Measurements from ENCODE around the gene HTR3A. TPM values are rescaled to one million over a fixed set of nuclear protein-coding genes. Genes with fewer than 3 reads are reported as not detected.

HTR3A gene
- total and polyA plus RNA-seq, 2 experiments from 2014 or later: 5.8 to 8.1 TPM

DNA sequence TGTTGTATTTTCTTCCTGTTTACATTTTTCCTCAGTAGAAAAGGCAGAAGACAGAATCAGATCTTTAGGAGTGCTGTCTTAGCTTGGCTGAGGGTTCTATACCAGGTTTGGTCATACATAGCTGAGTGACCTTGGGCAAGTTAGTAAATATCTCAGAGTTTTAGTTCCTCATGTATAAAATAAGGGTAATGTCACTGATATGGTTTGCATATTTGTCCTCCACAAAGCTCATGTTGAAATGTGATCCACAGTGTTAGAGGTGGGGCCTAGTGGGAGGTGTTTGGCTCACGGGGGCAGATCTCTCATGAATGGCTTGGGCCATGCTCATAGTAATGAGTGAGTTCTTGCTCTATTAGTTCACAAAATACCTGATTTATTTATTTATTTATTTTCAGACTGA is 7.5 kb upstream of the HTR3A start:
- H4K20me1 ChIP-seq (replicated peaks; ENCODE audit: insufficient read depth): no peaks in the 10 kb centered on the region
- no peak overlapping the region for H3K4me2 ChIP-seq
- Mint-ChIP-seq H3K27ac (no peak overlapping the region), H3K36me3 (ENCODE audit: low read depth) (no peaks in the 10 kb centered on the region), H3K9me3 (no peaks in the 10 kb centered on the region), H3K4me3 (no peak overlapping the region), H3K4me1 (peaks cover 8% of the 10 kb centered on the region), H3K27me3 (ENCODE audit: insufficient read depth, low read depth, poor library complexity) (peaks cover 6% of the 10 kb centered on the region)
- H3F3A ChIP-seq (replicated peaks; ENCODE audit: low read depth): no peaks in the 10 kb centered on the region
- H3K4me1 ChIP-seq (ENCODE audit: insufficient read depth): no peaks in the 10 kb centered on the region
- H3K27ac ChIP-seq (ENCODE audit: low read depth): no peak overlapping the region
- ATAC-seq: no peak
- no peaks in the 10 kb centered on the region for H3K27me3 ChIP-seq (ENCODE audit: insufficient read depth)
- TF ChIP-seq NANOG (IDR thresholded peaks at IDR 0.05; ENCODE audit: borderline replicate concordance): no peak
- TF ChIP-seq ZNF331 (CRISPR knock-in tag; IDR thresholded peaks at IDR 0.05; ENCODE audit: low read depth): no peak
- TF ChIP-seq, protein P1, sequence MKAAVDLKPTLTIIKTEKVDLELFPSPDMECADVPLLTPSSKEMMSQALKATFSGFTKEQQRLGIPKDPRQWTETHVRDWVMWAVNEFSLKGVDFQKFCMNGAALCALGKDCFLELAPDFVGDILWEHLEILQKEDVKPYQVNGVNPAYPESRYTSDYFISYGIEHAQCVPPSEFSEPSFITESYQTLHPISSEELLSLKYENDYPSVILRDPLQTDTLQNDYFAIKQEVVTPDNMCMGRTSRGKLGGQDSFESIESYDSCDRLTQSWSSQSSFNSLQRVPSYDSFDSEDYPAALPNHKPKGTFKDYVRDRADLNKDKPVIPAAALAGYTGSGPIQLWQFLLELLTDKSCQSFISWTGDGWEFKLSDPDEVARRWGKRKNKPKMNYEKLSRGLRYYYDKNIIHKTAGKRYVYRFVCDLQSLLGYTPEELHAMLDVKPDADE (IDR thresholded peaks at IDR 0.05): no peak
- TF ChIP-seq, protein P2, sequence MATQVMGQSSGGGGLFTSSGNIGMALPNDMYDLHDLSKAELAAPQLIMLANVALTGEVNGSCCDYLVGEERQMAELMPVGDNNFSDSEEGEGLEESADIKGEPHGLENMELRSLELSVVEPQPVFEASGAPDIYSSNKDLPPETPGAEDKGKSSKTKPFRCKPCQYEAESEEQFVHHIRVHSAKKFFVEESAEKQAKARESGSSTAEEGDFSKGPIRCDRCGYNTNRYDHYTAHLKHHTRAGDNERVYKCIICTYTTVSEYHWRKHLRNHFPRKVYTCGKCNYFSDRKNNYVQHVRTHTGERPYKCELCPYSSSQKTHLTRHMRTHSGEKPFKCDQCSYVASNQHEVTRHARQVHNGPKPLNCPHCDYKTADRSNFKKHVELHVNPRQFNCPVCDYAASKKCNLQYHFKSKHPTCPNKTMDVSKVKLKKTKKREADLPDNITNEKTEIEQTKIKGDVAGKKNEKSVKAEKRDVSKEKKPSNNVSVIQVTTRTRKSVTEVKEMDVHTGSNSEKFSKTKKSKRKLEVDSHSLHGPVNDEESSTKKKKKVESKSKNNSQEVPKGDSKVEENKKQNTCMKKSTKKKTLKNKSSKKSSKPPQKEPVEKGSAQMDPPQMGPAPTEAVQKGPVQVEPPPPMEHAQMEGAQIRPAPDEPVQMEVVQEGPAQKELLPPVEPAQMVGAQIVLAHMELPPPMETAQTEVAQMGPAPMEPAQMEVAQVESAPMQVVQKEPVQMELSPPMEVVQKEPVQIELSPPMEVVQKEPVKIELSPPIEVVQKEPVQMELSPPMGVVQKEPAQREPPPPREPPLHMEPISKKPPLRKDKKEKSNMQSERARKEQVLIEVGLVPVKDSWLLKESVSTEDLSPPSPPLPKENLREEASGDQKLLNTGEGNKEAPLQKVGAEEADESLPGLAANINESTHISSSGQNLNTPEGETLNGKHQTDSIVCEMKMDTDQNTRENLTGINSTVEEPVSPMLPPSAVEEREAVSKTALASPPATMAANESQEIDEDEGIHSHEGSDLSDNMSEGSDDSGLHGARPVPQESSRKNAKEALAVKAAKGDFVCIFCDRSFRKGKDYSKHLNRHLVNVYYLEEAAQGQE (IDR thresholded peaks at IDR 0.05; ENCODE audit: unreplicated experiment): no peak
- TF ChIP-seq, protein P3, sequence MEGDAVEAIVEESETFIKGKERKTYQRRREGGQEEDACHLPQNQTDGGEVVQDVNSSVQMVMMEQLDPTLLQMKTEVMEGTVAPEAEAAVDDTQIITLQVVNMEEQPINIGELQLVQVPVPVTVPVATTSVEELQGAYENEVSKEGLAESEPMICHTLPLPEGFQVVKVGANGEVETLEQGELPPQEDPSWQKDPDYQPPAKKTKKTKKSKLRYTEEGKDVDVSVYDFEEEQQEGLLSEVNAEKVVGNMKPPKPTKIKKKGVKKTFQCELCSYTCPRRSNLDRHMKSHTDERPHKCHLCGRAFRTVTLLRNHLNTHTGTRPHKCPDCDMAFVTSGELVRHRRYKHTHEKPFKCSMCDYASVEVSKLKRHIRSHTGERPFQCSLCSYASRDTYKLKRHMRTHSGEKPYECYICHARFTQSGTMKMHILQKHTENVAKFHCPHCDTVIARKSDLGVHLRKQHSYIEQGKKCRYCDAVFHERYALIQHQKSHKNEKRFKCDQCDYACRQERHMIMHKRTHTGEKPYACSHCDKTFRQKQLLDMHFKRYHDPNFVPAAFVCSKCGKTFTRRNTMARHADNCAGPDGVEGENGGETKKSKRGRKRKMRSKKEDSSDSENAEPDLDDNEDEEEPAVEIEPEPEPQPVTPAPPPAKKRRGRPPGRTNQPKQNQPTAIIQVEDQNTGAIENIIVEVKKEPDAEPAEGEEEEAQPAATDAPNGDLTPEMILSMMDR (conservative IDR thresholded peaks at IDR 0.05; ENCODE audit: low read depth in 2 of 2): no peak
- TF ChIP-seq, protein P4, sequence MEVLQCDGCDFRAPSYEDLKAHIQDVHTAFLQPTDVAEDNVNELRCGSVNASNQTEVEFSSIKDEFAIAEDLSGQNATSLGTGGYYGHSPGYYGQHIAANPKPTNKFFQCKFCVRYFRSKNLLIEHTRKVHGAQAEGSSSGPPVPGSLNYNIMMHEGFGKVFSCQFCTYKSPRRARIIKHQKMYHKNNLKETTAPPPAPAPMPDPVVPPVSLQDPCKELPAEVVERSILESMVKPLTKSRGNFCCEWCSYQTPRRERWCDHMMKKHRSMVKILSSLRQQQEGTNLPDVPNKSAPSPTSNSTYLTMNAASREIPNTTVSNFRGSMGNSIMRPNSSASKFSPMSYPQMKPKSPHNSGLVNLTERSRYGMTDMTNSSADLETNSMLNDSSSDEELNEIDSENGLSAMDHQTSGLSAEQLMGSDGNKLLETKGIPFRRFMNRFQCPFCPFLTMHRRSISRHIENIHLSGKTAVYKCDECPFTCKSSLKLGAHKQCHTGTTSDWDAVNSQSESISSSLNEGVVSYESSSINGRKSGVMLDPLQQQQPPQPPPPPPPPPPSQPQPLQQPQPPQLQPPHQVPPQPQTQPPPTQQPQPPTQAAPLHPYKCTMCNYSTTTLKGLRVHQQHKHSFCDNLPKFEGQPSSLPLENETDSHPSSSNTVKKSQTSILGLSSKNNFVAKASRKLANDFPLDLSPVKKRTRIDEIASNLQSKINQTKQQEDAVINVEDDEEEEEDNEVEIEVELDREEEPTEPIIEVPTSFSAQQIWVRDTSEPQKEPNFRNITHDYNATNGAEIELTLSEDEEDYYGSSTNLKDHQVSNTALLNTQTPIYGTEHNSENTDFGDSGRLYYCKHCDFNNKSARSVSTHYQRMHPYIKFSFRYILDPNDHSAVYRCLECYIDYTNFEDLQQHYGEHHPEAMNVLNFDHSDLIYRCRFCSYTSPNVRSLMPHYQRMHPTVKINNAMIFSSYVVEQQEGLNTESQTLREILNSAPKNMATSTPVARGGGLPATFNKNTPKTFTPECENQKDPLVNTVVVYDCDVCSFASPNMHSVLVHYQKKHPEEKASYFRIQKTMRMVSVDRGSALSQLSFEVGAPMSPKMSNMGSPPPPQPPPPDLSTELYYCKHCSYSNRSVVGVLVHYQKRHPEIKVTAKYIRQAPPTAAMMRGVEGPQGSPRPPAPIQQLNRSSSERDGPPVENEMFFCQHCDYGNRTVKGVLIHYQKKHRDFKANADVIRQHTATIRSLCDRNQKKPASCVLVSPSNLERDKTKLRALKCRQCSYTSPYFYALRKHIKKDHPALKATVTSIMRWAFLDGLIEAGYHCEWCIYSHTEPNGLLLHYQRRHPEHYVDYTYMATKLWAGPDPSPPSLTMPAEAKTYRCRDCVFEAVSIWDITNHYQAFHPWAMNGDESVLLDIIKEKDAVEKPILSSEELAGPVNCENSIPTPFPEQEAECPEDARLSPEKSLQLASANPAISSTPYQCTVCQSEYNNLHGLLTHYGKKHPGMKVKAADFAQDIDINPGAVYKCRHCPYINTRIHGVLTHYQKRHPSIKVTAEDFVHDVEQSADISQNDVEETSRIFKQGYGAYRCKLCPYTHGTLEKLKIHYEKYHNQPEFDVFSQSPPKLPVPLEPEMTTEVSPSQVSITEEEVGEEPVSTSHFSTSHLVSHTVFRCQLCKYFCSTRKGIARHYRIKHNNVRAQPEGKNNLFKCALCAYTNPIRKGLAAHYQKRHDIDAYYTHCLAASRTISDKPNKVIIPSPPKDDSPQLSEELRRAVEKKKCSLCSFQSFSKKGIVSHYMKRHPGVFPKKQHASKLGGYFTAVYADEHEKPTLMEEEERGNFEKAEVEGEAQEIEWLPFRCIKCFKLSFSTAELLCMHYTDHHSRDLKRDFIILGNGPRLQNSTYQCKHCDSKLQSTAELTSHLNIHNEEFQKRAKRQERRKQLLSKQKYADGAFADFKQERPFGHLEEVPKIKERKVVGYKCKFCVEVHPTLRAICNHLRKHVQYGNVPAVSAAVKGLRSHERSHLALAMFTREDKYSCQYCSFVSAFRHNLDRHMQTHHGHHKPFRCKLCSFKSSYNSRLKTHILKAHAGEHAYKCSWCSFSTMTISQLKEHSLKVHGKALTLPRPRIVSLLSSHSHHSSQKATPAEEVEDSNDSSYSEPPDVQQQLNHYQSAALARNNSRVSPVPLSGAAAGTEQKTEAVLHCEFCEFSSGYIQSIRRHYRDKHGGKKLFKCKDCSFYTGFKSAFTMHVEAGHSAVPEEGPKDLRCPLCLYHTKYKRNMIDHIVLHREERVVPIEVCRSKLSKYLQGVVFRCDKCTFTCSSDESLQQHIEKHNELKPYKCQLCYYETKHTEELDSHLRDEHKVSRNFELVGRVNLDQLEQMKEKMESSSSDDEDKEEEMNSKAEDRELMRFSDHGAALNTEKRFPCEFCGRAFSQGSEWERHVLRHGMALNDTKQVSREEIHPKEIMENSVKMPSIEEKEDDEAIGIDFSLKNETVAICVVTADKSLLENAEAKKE (CRISPR knock-in tag; IDR thresholded peaks at IDR 0.05): no peak
- TF ChIP-seq EZH2phosphoT487 (IDR thresholded peaks at IDR 0.05; ENCODE audit: unreplicated experiment): no peak
- 0 out of 2 replicates have a peak, but pooled peaks cover 7% of the 10 kb centered on the region for H3K9me2 ChIP-seq (ENCODE audit: insufficient read depth)
- H3K79me2 ChIP-seq (replicated peaks; ENCODE audit: insufficient read depth): no peaks in the 10 kb centered on the region
- no peaks in the 10 kb centered on the region for H3K36me3 ChIP-seq (ENCODE audit: insufficient read depth)
- H2AFZ ChIP-seq: no peak overlapping the region
- no peak overlapping the region for H3K4me3 ChIP-seq
- DNase-seq (ENCODE audit: low spot score): no peak
